Muscle of arm (tissue), 12 donors: ENCODE results near the gene PSD. TPM values are rescaled to one million over a fixed set of nuclear protein-coding genes. Genes with fewer than 3 reads are reported as not detected.

Experiments
- DNase-seq: peaks from one replicate; pipeline ENCODE4 v3.0.0-alpha.2; 2013
- polyA plus RNA-seq, 12 donors: library from polyadenylated mRNA; unstranded; fragments of 120-200 nt; gene quantifications; one replicate each; pipeline ENCODE4 v1.2.1, GENCODE V29; 2013; ENCODE audit not compliant: insufficient read length in 12 of 12

The PSD gene
- polyA plus RNA-seq, 12 donors = 2.6 to 25.8 (median 5.0) TPM; not detected in 1

- DNase-seq = no peak
Observed at GRCh38 chr10:102405108-102405571, 13.4 kb downstream of the PSD start.

DNA sequence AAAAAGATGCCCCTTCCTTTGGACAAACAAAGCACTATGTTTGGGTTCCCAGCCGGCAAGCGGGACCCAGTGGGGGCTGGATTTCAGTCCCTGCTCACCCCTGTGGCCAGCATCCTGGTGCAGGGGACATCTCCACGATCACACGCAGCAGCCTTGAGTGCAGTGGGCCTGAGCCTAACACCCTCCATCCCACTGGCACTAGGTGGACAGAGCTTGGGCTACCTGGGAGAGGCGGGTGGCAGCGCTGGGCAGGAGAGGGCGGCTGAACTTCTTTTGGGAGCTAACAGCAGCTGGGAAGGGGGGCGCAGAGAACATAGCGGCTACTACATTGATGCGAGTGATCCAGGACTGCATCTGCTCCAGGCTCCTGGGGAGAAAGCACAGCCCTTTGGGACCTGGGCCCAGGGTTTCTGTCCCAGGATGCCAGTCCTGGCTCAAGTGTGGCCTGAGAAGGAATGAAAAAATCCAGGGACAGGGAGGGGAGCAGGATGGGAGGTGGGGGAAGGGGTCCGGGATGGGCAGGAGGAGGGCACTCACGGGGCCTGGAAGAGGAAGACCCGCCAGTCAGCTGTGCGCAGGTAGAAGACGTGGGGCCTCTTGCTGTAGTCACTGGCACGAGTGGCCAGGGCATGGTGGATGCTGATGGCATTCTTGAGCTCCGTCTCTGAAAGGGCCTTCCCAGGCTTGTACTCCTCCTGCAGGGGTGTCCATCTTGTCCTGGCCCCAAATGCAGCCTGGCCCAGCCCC lies 14.1 kb downstream of the PSD start:
- DNase-seq = no peak

GRCh38 chr10:102403115-102403514 lies 15.5 kb downstream of the PSD start:
- no peak for DNase-seq

- DNase-seq = no peak
Observed at GRCh38 chr10:102402512-102402896, 16.1 kb downstream of the PSD start.

DNA sequence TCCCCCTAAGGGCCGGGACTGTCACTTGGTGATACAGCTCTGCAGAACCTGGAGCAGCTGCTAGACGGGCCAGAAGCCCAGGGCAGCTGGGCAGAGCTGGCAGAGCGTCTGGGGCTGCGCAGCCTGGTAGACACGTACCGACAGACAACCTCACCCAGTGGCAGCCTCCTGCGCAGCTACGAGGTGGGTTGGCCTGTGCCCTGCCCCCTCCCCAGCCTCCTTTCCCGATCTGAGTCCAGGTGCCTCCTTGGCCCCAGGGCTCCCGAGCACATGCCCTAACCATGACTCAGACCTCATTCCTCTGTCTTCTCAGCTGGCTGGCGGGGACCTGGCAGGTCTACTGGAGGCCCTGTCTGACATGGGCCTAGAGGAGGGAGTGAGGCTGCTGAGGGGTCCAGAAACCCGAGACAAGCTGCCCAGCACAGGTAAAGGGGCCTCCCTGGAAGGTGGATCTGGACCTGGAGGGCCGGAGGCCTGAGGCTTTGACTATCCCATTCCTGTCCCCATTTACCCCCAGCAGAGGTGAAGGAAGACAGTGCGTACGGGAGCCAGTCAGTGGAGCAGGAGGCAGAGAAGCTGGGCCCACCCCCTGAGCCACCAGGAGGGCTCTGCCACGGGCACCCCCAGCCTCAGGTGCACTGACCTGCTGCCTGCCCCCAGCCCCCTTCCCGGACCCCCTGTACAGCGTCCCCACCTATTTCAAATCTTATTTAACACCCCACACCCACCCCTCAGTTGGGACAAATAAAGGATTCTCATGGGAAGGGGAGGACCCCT lies 16.7 kb downstream of the PSD start:
- no peak for DNase-seq

- no peak for DNase-seq
Observed at GRCh38 chr10:102401342-102401654, 17.3 kb downstream of the PSD start.

GRCh38 chr10:102400598-102401341 lies 17.8 kb downstream of the PSD start:
- DNase-seq = no peak

DNA sequence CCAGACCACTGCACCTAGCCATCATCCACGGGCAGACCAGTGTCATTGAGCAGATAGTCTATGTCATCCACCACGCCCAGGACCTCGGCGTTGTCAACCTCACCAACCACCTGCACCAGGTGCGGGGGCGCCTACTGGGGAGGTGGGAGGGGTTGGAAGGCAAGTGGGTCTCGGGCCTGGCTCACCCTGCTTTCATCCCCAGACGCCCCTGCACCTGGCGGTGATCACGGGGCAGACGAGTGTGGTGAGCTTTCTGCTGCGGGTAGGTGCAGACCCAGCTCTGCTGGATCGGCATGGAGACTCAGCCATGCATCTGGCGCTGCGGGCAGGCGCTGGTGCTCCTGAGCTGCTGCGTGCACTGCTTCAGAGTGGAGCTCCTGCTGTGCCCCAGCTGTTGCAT lies 18.5 kb downstream of the PSD start:
- no peak for DNase-seq

DNA sequence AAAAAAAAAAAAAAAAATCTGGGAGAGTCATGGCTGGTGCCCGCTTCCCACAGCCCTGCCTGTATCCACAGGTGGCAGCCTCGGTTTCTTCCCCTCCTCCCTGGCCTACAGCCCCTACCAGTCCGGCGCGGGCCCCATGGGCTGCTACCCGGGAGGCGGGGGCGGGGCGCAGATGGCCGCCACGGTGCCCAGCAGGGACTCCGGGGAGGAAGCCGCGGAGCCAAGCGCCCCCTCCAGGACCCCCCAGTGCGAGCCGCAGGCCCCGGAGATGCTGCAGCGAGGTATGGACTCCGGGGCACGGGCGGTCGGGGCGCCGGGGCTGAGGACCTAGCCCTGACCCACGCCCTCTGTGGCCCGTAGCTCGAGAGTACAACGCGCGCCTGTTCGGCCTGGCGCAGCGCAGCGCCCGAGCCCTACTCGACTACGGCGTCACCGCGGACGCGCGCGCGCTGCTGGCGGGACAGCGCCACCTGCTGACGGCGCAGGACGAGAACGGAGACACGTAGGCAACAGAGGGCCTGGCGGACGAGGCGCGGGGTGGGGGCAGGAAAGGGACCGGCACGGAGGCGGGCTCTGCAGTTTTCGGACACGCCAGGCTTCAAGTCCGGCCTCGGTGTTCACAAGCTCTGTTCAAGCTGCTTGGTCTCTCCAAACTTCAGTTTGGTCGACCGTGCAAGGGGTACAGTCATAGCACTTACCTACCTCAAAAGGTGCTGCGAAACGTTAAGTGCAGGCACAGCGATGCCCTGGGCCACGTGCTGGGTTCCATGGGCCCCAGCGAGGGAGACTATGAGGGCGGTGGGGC lies 19.2 kb downstream of the PSD start:
- peak; percentile 92 for DNase-seq

DNA sequence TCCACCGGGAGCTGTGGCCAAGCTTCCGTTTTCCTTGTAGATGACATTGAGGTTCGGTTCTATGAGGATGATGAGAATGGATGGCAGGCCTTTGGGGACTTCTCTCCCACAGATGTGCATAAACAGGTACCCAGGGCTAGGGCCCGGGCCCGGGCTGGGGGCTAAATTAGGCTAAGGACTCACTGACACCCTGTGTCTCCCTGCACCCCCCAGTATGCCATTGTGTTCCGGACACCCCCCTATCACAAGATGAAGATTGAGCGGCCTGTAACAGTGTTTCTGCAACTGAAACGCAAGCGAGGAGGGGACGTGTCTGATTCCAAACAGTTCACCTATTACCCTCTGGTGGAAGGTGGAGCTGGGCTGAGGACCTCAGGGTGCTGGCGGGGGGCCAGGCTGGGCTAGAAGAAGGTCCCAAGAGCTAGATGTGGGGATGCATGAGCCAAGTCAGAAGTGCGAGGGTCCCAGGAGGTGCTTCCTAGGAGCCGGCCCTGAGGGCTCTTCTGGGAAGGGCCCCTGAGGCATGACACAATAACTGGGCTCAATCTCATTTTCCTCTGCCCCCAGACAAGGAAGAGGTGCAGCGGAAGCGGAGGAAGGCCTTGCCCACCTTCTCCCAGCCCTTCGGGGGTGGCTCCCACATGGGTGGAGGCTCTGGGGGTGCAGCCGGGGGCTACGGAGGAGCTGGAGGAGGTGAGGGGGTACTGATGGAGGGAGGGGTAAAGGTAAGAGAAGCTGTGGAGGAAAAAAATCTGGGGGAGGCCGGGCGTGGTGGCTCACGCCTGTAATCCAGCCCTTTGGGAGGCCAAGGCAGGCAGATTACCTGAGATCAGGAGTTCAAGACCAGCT lies 20.2 kb downstream of the PSD start:
- no peak for DNase-seq

GRCh38 chr10:102397222-102398171 lies 21.1 kb downstream of the PSD start:
- DNase-seq = no peak

GRCh38 chr10:102396730-102397151 lies 21.8 kb downstream of the PSD start:
- DNase-seq = no peak

- DNase-seq = no peak
Observed at GRCh38 chr10:102396317-102396650, 22.3 kb downstream of the PSD start.

- DNase-seq = peak; percentile 95
Observed at GRCh38 chr10:102395400-102396316, 22.9 kb downstream of the PSD start, which contains the start of gene NFKB2. TSS of gene NFKB2 (plus strand) at chr10:102395705. CDS start at chr10:102395960, 255 bp downstream.

DNA sequence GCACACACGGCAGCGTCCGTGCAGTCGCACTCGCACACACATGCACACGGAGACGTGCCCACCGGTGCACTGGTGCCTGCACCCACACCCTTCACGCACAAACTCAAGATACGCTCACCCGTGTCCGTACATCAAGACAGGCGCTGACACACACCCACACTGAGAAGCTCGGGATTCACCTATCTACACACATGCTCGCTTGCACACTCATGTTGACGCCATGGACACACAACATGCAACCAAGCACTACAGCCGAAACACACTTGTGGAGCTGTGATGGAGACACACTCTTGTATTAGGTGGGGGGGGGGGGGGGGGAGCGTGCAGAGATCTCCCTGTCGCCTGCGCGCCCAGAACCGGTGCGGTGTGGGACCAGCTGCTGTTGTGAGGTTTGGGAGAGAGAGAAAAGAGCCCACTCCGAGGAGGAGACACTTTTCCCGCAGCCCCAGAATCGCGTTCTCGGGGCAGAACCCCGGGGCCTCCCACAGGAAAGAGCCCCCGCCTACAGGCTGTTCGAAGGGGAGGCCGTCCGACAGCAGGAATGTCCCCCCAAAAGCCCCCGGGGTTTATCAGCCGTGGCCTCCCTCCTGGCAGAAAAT lies 23.7 kb downstream of the PSD start:
- DNase-seq = no peak

GRCh38 chr10:102394079-102394800 lies 24.3 kb downstream of the PSD start:
- DNase-seq = peak; percentile 93

DNA sequence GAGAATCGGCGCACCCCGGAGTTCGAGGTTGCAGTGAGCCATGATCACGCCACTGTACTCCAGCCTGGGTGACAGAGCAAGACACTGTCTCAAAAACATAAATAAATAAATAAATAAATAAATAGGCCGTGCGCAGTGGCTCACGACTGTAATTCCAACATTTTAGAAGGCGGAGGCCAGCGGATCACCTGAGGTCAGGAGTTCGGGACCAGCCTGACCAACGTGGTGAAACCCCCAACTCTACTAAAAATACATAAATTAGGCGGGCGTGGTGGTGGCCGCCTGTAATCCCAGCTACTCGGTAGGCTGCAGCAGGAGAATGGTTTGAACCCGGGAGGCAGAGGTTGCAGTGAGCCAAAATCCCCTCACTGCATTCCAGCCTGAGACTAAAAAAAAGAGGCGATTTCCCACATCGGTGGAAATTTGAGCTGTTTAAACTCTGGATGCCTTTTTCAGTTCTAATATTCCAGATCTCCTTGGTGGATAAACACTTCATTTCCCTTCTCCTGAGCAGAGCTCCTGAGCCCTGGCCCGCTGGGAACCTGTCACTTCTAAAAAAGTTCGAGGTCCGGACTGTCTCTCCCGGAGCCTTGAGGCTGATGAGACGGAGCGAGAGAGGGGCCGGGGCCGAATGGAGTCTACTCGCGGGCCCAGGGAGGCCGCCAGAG lies 25.0 kb downstream of the PSD start:
- DNase-seq = no peak
